ENCODE data around the gene SLC39A9. TPM values are rescaled to one million over a fixed set of nuclear protein-coding genes. Genes with fewer than 3 reads are reported as not detected.
"Not testable (repeated sequence)": the region's sequence is repeated elsewhere in the genome, so short reads cannot be mapped to it uniquely, and the experiment has no call there.

Gene SLC39A9
- total and polyA plus RNA-seq, 2 donors, result 21.8 to 45.0 TPM

DNA sequence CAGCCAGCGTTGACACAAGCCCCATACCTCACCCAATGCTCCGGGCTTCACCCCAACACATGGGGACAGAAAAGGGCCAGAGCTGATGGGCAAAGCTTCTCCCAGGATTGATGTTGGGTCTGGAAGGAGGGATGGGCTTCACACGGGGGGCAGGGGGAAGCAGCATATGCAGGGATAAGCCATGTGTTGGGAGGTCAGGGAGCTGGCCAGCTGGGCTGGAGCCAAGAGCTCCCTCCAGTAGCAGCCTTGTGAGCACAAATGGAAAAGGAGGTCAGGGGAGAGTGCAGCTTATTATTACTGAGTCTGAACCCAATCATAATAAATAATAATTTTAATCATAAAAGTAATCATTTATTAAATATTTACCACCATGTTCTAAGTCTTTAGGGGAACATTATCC is 95.3 kb downstream of the SLC39A9 start:
- Histone ChIP-seq H3K27ac (ENCODE audit: low read depth in 1 of 2, low read length in 1 of 2) (no peak overlapping the region), H3K4me1 (ENCODE audit: control insufficient read depth in 2 of 2, insufficient read depth in 2 of 2, low read length in 2 of 2) (no peaks in the 10 kb centered on the region), H3K9me3 (ENCODE audit: control insufficient read depth in 2 of 2, insufficient read depth in 1 of 2, low read length in 1 of 2) (no peaks in the 10 kb centered on the region), H3K36me3 (ENCODE audit: control insufficient read depth in 2 of 2, insufficient read depth in 2 of 2, low read length in 1 of 2) (no peaks in the 10 kb centered on the region), H3K4me3 (ENCODE audit: low read length in 2 of 2) (no peak overlapping the region), H3K27me3 (ENCODE audit: control insufficient read depth in 2 of 2, insufficient read depth in 1 of 2, low read length in 1 of 2) (peaks cover 0 to 17% of the 10 kb centered on the region in 2 donors)
- 79% methylated on average over 3 of the region's 3 CpGs for WGBS
- no peak for DNase-seq (ENCODE audit: low read depth in 6 of 9, low spot score in 9 of 9)

DNA sequence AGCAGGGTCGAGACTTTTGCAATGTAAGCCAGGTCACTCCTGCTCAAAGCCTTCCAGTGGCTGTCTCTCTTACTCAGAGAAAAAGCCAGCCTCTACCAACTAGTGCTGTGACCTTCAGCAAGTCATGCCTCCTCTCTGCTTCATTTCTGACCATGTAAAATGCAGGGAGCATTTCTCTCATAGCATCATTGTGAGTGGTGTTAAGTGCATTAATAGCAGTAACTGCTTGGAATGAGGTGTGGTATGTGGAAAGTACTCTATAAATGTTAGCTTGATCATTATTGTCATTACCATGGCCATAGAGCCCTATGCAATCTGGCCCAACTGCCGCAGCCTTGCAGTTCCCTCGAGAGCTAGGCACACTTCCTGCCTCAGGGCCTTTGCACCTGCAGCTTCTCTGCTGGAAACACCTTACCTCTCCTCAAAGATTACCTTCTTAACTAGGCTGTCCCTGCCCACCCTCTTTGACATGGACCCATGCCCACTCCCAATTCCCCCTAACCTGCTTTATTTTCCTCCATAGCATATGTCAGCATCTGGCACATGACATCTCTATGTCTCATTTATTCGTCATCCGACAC is 96.9 kb downstream of the SLC39A9 start:
- WGBS, result 98% methylated on average over 5 of the region's 5 CpGs
- H3K27me3 ChIP-seq (ENCODE audit: control insufficient read depth in 2 of 2, insufficient read depth in 1 of 2, low read length in 1 of 2), result peaks cover 0 to 21% of the 10 kb centered on the region in 2 donors
- no peak overlapping the region for H3K27ac ChIP-seq (ENCODE audit: low read depth in 1 of 2, low read length in 1 of 2)
- H3K36me3 ChIP-seq (ENCODE audit: control insufficient read depth in 2 of 2, insufficient read depth in 2 of 2, low read length in 1 of 2), result no peaks in the 10 kb centered on the region
- DNase-seq (ENCODE audit: low read depth in 6 of 9, low spot score in 9 of 9), result no peak
- no peak overlapping the region for H3K4me3 ChIP-seq (ENCODE audit: low read length in 2 of 2)
- H3K9me3 ChIP-seq (ENCODE audit: control insufficient read depth in 2 of 2, insufficient read depth in 1 of 2, low read length in 1 of 2), result no peaks in the 10 kb centered on the region
- H3K4me1 ChIP-seq (ENCODE audit: control insufficient read depth in 2 of 2, insufficient read depth in 2 of 2, low read length in 2 of 2), result no peaks in the 10 kb centered on the region

DNA sequence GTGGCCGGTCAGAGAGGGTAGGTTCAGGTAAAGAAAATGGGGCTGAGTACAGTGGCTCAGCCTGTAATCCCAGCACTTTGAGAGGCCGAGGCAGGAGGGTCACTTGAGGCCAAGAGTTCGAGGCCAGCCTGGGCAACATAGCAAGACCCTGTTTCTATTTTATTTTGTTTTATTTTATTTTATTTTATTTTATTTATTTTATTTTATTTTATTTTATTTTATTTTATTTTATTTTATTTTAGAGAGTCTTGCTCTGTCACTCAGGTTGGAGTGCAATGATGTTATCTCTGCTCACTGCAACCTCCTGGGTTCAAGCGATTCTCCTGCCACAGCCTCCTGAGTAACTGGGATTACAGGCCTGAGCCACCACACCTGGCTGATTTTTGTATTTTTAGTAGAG is 99.4 kb downstream of the SLC39A9 start:
- DNase-seq (ENCODE audit: low read depth in 6 of 9, low spot score in 9 of 9); H3K36me3 ChIP-seq (ENCODE audit: control insufficient read depth in 2 of 2, insufficient read depth in 2 of 2, low read length in 1 of 2); H3K4me1 ChIP-seq (ENCODE audit: control insufficient read depth in 2 of 2, insufficient read depth in 2 of 2, low read length in 2 of 2); H3K4me3 ChIP-seq (ENCODE audit: low read length in 2 of 2); H3K27ac ChIP-seq (ENCODE audit: low read depth in 1 of 2, low read length in 1 of 2); H3K9me3 ChIP-seq (ENCODE audit: control insufficient read depth in 2 of 2, insufficient read depth in 1 of 2, low read length in 1 of 2): not testable (repeated sequence)
- WGBS, result 96% methylated on average over 4 of the region's 4 CpGs
- H3K27me3 ChIP-seq (ENCODE audit: control insufficient read depth in 2 of 2, insufficient read depth in 1 of 2, low read length in 1 of 2), result peaks cover 0 to 34% of the 10 kb centered on the region in 2 donors

DNA sequence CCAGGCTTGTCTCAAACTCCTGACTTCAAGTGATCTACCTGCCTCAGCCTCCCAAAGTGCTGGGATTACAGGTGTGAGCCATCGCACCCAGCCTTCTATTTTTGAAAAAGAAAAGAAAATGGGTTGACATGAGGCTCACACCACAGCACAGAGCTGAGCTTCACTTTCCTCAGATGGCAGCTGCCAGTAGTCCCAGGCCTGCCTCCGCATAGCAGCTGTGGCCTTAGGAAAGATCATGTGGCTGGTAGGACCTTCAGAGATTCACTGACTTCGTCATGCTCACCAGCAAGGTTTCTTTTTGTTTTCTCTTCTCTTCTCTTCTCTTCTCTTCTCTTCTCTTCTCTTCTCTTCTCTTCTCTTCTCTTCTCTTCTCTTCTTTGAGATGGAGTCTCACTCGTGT is 99.8 kb downstream of the SLC39A9 start:
- not testable (repeated sequence) for H3K27ac ChIP-seq (ENCODE audit: low read depth in 1 of 2, low read length in 1 of 2); H3K4me3 ChIP-seq (ENCODE audit: low read length in 2 of 2); DNase-seq (ENCODE audit: low read depth in 6 of 9, low spot score in 9 of 9); H3K36me3 ChIP-seq (ENCODE audit: control insufficient read depth in 2 of 2, insufficient read depth in 2 of 2, low read length in 1 of 2); H3K9me3 ChIP-seq (ENCODE audit: control insufficient read depth in 2 of 2, insufficient read depth in 1 of 2, low read length in 1 of 2); H3K4me1 ChIP-seq (ENCODE audit: control insufficient read depth in 2 of 2, insufficient read depth in 2 of 2, low read length in 2 of 2)
- 97% methylated on average over 4 of the region's 4 CpGs for WGBS
- peaks cover 0 to 37% of the 10 kb centered on the region in 2 donors for H3K27me3 ChIP-seq (ENCODE audit: control insufficient read depth in 2 of 2, insufficient read depth in 1 of 2, low read length in 1 of 2)

DNA sequence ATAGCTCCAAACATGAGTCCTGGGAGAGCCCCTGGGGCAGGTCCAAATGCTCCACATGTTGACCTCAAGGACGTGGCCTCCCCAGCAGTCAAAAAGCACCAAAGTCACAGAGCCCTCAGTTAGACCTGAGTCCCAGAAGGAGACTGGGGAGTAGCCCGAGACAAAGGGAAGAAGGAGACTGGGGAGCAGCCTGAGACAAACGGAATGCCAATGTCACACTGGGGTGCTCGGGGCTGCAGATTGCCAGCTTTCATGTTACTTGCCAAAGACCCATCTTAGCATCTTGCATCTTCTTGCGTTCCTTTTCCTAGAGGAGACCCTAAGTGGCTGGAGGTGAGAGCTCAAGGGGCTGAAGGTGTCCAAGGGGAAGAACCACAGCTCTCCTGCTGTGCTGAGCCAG is 100.9 kb downstream of the SLC39A9 start:
- peaks cover 0 to 5% of the 10 kb centered on the region in 2 donors for H3K4me1 ChIP-seq (ENCODE audit: control insufficient read depth in 2 of 2, insufficient read depth in 2 of 2, low read length in 2 of 2)
- 96% methylated on average over 5 of the region's 5 CpGs for WGBS
- H3K27me3 ChIP-seq (ENCODE audit: control insufficient read depth in 2 of 2, insufficient read depth in 1 of 2, low read length in 1 of 2), result peaks cover 0 to 33% of the 10 kb centered on the region in 2 donors
- H3K36me3 ChIP-seq (ENCODE audit: control insufficient read depth in 2 of 2, insufficient read depth in 2 of 2, low read length in 1 of 2), result no peaks in the 10 kb centered on the region
- H3K27ac ChIP-seq (ENCODE audit: low read depth in 1 of 2, low read length in 1 of 2), result no peak overlapping the region
- no peak overlapping the region for H3K4me3 ChIP-seq (ENCODE audit: low read length in 2 of 2)
- DNase-seq (ENCODE audit: low read depth in 6 of 9, low spot score in 9 of 9), result no peak
- H3K9me3 ChIP-seq (ENCODE audit: control insufficient read depth in 2 of 2, insufficient read depth in 1 of 2, low read length in 1 of 2), result no peaks in the 10 kb centered on the region

DNA sequence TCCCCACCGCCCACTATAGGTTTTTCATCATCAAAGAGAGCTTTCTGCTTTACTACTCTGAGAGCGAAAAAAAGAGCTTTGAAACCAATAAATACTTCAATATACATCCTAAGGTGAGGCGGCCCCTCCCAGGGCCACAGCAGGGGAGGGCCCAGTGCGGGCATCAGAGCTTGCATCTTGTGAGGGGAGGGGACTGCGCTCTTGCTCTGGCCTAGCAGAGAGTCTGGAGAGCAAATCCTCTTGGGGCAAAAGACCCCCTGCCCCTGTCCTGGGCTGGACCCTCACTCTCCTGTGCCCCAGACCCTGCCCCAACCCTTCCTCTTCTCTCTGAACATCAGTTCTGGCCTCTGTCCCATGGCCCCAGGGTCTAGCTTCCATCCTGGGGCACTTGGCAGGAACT is 101.6 kb downstream of the SLC39A9 start:
- Histone ChIP-seq H3K36me3 (ENCODE audit: control insufficient read depth in 2 of 2, insufficient read depth in 2 of 2, low read length in 1 of 2) (no peaks in the 10 kb centered on the region), H3K4me3 (ENCODE audit: low read length in 2 of 2) (no peak overlapping the region), H3K27me3 (ENCODE audit: control insufficient read depth in 2 of 2, insufficient read depth in 1 of 2, low read length in 1 of 2) (peaks cover 0 to 26% of the 10 kb centered on the region in 2 donors), H3K4me1 (ENCODE audit: control insufficient read depth in 2 of 2, insufficient read depth in 2 of 2, low read length in 2 of 2) (peaks cover 0 to 5% of the 10 kb centered on the region in 2 donors), H3K27ac (ENCODE audit: low read depth in 1 of 2, low read length in 1 of 2) (no peak overlapping the region), H3K9me3 (ENCODE audit: control insufficient read depth in 2 of 2, insufficient read depth in 1 of 2, low read length in 1 of 2) (no peaks in the 10 kb centered on the region)
- WGBS, result 92% methylated on average over 5 of the region's 5 CpGs
- DNase-seq (ENCODE audit: low read depth in 6 of 9, low spot score in 9 of 9), result no peak

DNA sequence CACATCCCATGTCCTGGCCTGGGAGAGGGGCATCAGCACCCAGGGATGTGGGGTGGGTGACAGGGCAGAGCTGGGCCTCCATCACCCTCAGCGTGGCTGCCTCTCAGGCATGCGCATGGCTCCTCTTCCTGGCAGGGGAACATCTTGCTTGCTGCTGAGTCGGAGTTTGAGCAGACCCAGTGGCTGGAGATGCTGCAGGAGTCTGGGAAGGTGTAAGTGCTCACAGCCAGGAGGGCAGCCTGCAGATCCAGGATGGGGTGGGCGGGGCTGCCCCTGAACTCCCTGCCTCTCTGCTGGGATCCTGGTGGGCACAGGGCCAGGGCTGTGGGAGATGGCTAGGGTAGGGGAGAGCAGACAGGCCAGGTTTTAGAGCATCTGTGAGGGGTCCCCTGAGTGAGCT is 102.2 kb downstream of the SLC39A9 start:
- no peak for DNase-seq (ENCODE audit: low read depth in 6 of 9, low spot score in 9 of 9)
- peaks cover 0 to 26% of the 10 kb centered on the region in 2 donors for H3K27me3 ChIP-seq (ENCODE audit: control insufficient read depth in 2 of 2, insufficient read depth in 1 of 2, low read length in 1 of 2)
- H3K4me1 ChIP-seq (ENCODE audit: control insufficient read depth in 2 of 2, insufficient read depth in 2 of 2, low read length in 2 of 2), result peaks cover 0 to 5% of the 10 kb centered on the region in 2 donors
- no peak overlapping the region for H3K4me3 ChIP-seq (ENCODE audit: low read length in 2 of 2)
- 97% methylated on average over 4 of the region's 4 CpGs for whole genome bisulfite sequencing
- H3K27ac ChIP-seq (ENCODE audit: low read depth in 1 of 2, low read length in 1 of 2), result no peak overlapping the region
- H3K36me3 ChIP-seq (ENCODE audit: control insufficient read depth in 2 of 2, insufficient read depth in 2 of 2, low read length in 1 of 2), result no peaks in the 10 kb centered on the region
- no peaks in the 10 kb centered on the region for H3K9me3 ChIP-seq (ENCODE audit: control insufficient read depth in 2 of 2, insufficient read depth in 1 of 2, low read length in 1 of 2)

DNA sequence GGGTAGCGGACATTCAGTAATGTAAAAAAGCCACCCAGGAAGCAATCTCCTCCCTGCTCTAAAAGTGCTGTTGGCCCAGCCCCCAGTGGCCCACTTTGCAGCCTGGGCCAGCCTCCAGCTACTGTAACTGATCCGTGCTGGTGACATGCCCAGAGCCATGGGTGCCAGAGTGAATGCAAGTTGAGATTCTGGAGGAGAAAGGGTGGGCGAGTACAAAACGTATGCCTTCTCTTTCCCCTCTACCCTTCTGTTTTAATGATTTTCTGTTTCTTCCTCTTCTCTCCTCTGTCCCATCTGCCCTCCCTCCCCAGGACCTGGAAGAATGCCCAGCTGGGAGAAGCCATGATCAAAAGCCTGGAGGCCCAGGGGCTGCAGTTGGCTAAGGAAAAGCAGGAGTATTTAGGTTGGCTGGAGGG is 102.9 kb downstream of the SLC39A9 start:
- DNase-seq (ENCODE audit: low read depth in 6 of 9, low spot score in 9 of 9), result peak in 1 of 9 donors; percentile 2
- Histone ChIP-seq H3K36me3 (ENCODE audit: control insufficient read depth in 2 of 2, insufficient read depth in 2 of 2, low read length in 1 of 2) (no peaks in the 10 kb centered on the region), H3K9me3 (ENCODE audit: control insufficient read depth in 2 of 2, insufficient read depth in 1 of 2, low read length in 1 of 2) (no peaks in the 10 kb centered on the region), H3K4me1 (ENCODE audit: control insufficient read depth in 2 of 2, insufficient read depth in 2 of 2, low read length in 2 of 2) (peaks cover 0 to 5% of the 10 kb centered on the region in 2 donors), H3K27me3 (ENCODE audit: control insufficient read depth in 2 of 2, insufficient read depth in 1 of 2, low read length in 1 of 2) (peaks cover 0 to 26% of the 10 kb centered on the region in 2 donors), H3K27ac (ENCODE audit: low read depth in 1 of 2, low read length in 1 of 2) (no peak overlapping the region), H3K4me3 (ENCODE audit: low read length in 2 of 2) (no peak overlapping the region)
- 86% methylated on average over 4 of the region's 4 CpGs for WGBS

DNA sequence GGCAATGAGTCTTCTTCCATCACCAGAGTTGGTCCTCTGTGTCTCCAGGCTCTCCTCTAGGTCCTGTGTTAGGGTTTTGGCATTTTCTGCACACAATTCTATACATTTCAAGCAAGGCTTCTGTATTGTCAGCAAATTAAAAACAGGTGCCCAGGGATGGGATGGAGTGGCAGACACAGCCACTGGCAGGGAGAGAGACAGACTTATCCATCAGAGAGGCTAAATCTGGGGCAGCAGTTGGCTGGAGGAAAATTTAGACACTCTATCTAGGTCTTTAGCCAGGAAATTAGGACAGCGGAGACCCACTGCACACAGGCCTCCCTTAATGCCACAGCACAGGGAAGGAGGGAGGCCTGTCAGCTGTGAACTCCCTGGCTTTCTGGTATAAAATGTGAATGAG is 106.3 kb downstream of the SLC39A9 start:
- no peak for DNase-seq (ENCODE audit: low read depth in 6 of 9, low spot score in 9 of 9)
- Histone ChIP-seq H3K9me3 (ENCODE audit: control insufficient read depth in 2 of 2, insufficient read depth in 1 of 2, low read length in 1 of 2) (no peaks in the 10 kb centered on the region), H3K4me3 (ENCODE audit: low read length in 2 of 2) (no peak overlapping the region), H3K4me1 (ENCODE audit: control insufficient read depth in 2 of 2, insufficient read depth in 2 of 2, low read length in 2 of 2) (peaks cover 0 to 5% of the 10 kb centered on the region in 2 donors), H3K27me3 (ENCODE audit: control insufficient read depth in 2 of 2, insufficient read depth in 1 of 2, low read length in 1 of 2) (peaks cover 0 to 26% of the 10 kb centered on the region in 2 donors), H3K36me3 (ENCODE audit: control insufficient read depth in 2 of 2, insufficient read depth in 2 of 2, low read length in 1 of 2) (no peaks in the 10 kb centered on the region), H3K27ac (ENCODE audit: low read depth in 1 of 2, low read length in 1 of 2) (no peak overlapping the region)
- 100% methylated on average over 1 of the region's 1 CpG for WGBS
